Epithelial cell of esophagus (primary cell): ENCODE measurements around the gene BLACAT1.

Experiments used
- DNase-seq: peaks from one replicate; pipeline ENCODE4 v3.0.0; 2010; ENCODE audit warnings: low read depth
- H3K4me3 ChIP-seq: 2 replicates; pipeline ENCODE4 v1.5.1; 2011; ENCODE audit warnings: mild to moderate bottlenecking, low read length, control low read depth
- CTCF ChIP-seq: IDR thresholded peaks from 2 replicates; pipeline ENCODE4 v1.5.1; 2011; ENCODE audit warnings: low read depth, mild to moderate bottlenecking, low read length, control low read depth, inconsistent platforms; ENCODE audit not compliant: insufficient read depth; ENCODE audit errors: missing control alignments

BLACAT1 gene

GRCh38 chr1:205477759-205478247, 22.0 kb upstream of the BLACAT1 start:
- peak; percentile 98 for DNase-seq
- no peak for TF ChIP-seq CTCF
- no peak overlapping the region for H3K4me3 ChIP-seq

GRCh38 chr1:205477121-205477758, 21.4 kb upstream of the BLACAT1 start:
- no peak overlapping the region for H3K4me3 ChIP-seq
- no peak for DNase-seq
- peak; percentile 19 for TF ChIP-seq CTCF

GRCh38 chr1:205476648-205477047, 20.8 kb upstream of the BLACAT1 start:
- no peak overlapping the region for H3K4me3 ChIP-seq
- no peak for DNase-seq
- TF ChIP-seq CTCF: no peak

- H3K4me3 ChIP-seq: no peak overlapping the region
- TF ChIP-seq CTCF: no peak
- no peak for DNase-seq
Measured at GRCh38 chr1:205475855-205476254, 20.0 kb upstream of the BLACAT1 start.

- H3K4me3 ChIP-seq: no peak overlapping the region
- no peak for DNase-seq
- no peak for TF ChIP-seq CTCF
Measured at GRCh38 chr1:205474571-205474970, 18.7 kb upstream of the BLACAT1 start.

- no peak overlapping the region for H3K4me3 ChIP-seq
- TF ChIP-seq CTCF: no peak
- no peak for DNase-seq
Measured at GRCh38 chr1:205473966-205474365, 18.1 kb upstream of the BLACAT1 start.

GRCh38 chr1:205473475-205473874, 17.6 kb upstream of the BLACAT1 start:
- DNase-seq: no peak
- TF ChIP-seq CTCF: no peak

More at GRCh38 chr1:205473475-205473874, 17.6 kb upstream of the BLACAT1 start:
- H3K4me3 ChIP-seq: no peak overlapping the region
